GM21619 (cell line): ENCODE results near the gene FERMT3.
"Not testable (repeated sequence)": the region's sequence is repeated elsewhere in the genome, so short reads cannot be mapped to it uniquely, and the experiment has no call there.

Source experiments
- ATAC-seq: cut with Tn5 transposase; IDR thresholded peaks from one replicate; pipeline ENCODE4 v1.9.1; 2021; ENCODE audit not compliant: unreplicated experiment

Gene FERMT3

DNA sequence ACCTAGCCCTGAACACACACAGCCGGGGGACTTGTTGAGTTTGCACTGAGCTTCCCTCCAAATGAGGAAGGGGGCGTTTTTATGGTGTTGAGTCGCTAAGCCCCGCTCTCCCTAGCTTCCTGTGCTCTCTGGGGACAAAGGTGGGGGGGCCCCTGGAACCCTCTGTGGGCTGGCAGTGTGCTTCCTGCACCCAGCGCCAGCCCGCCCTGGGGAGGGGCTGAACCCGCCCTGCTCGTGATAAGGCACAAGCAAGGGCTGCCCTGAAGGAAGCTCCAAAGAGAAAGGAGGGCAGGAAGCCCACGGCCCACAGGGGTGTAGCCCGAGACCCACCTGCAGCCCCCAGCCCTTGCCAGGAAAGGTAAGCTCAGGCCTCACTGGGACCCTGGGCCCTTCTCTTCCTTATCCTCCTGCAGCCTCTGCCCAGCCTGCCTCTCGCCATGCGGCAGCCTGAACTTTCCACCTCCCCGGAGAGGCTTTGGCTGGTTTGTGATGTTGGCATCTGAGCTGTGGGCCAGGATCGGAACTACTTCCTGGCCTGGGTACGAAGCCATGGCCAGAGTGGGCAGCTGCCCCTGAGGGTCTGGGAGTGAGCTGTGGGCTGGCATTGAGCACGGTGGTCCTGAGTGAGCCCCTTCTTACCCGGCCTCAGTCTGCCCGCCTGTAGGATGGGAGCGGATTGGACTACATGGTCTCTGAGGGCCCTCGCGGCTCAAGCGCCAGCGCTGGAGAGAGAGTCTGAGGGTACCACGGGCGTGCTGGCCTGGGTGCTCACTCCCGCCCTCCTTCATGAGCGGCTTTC, at the start of gene FERMT3:
Gene FERMT3, plus strand, starts transcription at position 265 of the 799 bp plus-strand sequence. CDS start 644 bp downstream, outside the sequence.
- ATAC-seq = peak; percentile 41

DNA sequence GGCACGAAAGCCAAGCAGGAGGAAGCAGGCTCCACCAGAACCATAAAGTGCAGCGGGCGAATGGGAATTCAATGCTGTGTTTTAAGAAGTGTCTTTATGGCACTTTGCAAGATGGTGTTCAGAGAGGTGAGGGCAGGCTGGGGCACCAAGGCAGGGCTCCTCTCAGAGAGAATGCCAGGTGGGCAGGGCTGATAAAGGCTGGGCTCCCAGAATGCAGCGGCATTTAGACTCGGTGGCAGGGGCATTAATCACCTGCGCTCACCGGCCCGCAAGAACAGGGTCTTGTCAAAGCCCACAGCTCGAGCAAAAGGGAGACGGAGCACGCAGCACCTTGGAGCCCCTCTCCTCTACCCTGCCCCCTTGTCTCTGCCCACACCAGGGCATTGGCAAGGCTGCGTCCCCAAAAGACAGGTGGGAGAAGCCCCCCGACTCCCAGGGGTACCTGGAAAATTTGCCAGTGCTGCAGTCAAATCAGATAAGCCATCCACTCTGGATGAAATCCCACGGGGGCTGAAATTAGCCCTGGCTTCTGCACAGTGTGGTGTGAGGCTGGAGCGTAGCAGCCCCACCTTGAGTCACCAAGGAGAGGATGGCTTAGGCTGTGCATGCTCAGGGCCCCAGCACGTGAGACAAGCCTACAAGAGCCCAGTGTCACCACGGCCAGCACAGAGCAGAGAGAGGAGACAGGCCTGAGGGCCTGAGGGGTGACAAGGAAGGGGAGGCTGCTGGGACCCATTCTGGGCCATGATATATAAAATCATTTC, 48.7 kb upstream of the FERMT3 start:
- ATAC-seq = no peak

DNA sequence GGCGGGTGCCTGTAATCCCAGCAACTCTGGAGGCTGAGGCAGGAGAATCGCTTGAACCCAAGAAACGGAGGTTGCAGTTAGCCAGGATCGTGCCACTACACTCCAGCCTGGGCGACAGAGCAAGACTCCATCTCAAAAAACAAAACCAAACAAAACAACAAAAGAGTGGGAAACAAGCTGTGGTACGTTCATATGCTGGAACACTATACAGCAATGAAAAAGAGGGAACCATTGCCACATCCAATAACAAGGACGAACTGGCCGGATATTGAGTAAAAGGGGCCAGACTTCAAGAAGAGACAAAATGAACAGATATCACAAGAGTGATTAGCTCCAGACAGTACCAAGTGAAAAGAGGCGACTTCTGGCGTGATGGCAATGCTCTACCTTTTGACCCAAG, 45.5 kb upstream of the FERMT3 start:
- ATAC-seq = no peak

DNA sequence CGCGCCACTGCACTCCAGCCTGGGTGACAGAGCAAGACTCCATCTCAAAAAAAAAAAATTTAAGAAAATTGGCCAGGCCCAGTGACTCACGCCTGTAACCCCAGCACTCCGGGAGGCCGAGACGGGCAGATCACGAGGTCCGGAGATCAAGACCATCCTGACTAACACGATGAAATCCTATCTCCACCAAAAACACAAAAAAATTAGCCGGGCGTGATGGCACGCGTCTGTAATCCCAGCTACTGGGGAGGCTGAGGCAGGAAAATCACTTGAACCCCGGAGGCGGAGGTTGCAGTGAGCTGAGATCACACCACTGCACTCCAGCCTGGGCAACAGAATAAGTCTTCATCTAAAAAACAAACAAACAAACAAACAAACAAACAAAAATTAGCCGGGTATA, 43.8 kb upstream of the FERMT3 start:
- ATAC-seq = not testable (repeated sequence)

GRCh38 chr11:64163951-64164350, 42.6 kb upstream of the FERMT3 start:
- no peak for ATAC-seq

DNA sequence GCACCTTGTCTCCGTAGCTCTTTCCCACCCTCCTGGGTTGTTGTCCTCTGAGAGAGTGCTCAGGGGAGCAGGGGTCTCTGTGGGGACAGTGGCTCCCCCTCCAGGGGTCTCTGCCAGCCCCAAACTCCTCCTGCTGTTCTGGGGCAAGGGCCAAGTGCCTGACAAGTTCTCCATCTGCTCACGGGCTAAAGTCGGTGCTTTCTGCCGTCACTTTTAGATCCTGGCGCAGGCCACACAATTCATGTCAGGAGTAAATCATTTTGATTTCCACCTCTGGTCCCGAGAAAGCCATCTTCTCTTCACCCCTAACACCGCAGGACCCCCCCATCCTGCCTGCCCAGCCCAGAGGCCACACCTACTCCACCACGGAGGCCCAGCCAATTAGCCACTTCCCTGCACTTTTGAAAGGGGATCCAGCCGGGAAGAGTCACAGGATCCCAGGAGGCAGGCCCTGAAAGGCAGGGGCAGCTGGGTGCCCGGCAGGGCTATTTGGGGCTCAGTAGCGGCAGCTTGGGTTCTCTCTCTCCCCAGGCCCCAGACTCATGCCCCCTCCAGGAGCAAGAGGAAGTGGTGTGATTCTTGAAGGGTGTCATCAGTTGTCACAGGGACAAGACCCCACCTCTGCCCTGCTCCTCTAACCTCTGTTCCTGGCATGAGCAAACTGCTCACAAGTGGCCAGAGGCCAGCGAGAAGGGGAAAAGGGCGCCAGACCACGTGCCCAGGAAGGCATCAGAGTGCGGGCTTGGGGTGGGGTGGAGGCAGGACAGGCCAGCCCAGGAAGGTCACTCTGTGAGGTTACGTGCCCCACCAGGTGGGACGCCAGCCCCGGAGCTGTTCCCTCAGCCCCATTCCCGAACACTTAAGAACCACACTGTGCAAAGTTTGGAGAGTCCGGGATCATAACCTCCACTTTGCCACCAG, 41.9 kb upstream of the FERMT3 start:
- no peak for ATAC-seq

DNA sequence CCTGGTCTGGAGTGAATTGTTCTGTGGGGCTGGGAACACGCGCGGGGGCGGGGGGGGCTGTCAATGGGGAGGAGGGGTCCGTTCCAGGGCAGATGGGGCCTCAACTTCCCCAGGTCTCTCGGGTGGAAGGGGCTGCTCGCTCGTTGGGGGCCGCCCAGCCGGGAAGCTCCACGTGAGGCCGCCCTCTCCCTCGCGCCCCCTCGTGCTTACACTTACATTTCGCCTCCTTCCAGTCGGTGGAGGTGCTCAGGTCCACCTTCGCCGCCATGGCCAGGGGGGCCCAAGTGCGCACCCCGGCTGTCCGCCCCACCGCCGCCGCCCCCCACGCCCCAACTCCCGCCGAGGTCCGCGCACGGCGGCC, 41.1 kb upstream of the FERMT3 start:
- ATAC-seq = peak; percentile 13

- peak; percentile 74 for ATAC-seq
Observed at GRCh38 chr11:64165842-64166635, 40.5 kb upstream of the FERMT3 start, which contains the start of gene MACROD1. TSS of gene MACROD1 (minus strand) at chr11:64166113. CDS start at chr11:64165994, 119 bp downstream.

DNA sequence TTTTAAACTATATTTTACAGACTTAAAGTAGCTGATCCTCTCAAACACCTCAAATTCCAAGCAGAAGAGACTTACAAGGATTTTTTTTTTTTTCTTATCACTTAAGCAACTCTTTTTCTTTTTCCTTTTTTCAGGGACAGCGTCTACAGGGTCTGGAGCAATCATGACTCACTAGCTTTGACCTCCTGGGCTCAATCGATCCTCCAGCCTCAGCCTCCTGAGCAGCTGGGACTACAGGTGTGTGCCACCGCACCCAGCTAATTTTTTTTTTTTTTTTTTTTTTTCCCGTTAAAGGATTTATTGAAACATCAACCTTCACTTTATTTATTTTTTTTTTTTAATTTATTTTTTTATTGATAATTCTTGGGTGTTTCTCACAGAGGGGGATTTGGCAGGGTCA, 36.1 kb upstream of the FERMT3 start:
- no peak for ATAC-seq

GRCh38 chr11:64173616-64174355, 32.7 kb upstream of the FERMT3 start:
- ATAC-seq = no peak

- no peak for ATAC-seq
Observed at GRCh38 chr11:64176751-64177150, 29.8 kb upstream of the FERMT3 start.

DNA sequence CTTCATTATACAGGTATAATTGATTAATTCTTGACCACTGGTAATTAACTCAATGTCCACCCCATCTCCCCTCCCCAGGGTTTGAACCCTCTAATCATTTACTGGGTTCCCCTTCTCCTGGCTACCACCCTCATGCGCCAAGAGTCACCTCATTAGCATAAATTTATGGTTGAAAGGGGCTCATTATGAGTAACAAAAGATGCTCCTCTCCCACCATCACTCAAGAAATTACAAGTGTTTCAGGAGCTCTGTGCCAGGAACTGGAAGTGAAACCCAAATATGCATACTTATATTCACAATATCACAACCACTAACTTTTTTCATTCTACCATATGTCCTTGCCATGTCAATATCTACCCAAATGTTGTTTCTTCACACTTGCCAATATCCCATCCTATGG, 28.3 kb upstream of the FERMT3 start:
- no peak for ATAC-seq

DNA sequence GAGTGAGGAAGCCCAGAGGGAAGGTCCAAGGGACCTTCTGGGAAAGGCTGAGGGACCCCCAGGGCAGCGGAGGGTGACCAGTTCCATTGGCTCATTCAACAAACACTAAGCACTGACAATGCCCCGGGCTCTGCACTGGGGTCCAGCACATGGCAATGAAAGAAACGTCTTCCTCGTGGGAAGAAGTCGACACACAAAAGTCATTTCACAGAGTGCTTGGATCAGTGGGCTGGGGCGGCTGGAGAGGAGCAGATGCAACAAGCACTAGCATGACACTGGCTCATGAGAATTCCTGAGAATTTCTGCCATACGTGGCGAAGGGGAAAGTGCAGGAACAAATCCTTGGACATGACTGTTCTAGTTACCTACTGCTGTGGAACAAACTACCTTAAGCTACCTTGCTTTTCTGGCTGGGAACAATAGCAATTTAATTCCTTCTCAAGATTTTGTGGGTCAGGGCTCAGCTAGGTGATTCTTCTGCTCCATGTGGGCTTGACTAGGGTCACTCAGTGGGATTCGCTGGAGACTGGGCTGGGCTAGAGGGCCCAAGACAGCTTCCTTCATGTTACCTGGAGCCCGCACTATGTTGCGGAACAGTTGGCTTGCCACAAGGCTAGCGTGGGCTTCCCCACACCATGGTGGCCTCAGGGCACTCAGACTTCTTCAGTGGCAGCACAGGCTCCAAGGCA, 27.4 kb upstream of the FERMT3 start:
- ATAC-seq = no peak

DNA sequence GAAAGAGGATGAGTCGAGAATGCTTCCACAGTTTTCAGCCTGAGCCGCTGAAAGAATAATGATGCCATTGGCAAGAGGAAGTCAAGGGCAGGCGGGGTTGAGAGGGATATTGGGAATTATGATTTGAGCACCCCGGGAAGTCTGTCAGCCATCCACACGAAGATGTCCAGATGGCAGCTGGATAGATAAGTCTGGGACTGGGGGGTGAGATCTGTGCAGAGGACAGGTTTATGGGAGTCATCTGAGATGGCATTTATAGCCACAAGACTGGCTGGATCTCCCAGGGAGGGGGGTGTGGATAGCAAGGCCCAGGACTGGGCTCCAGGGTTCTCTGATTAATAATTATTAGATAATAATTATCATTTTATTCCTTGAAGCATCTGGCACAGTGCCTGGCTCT, 25.6 kb upstream of the FERMT3 start:
- ATAC-seq = no peak

- ATAC-seq = no peak
Observed at GRCh38 chr11:64181506-64182411, 24.8 kb upstream of the FERMT3 start.

DNA sequence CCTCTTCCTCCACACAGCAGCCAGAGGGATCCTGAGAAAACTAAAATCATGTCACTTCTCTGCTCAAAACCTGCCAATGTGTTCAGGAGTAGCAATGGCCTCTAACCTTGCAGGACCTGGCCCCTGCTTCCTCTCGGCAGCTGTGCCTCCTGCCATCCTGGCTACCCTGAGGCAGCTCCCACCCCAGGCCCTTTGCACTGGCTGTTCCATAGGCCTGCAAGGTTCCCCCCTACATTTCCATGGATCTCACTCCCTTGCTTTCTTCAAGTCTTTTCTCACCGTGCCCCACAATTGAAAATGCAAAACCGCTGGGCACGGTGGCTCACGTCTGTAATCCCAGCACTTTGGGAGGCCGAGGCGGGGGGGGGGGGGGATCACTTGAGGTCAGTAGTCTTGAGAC, 22.6 kb upstream of the FERMT3 start:
- no peak for ATAC-seq

- peak; percentile 16 for ATAC-seq
Observed at GRCh38 chr11:64185175-64185692, 21.3 kb upstream of the FERMT3 start.
